ENCODE data around the gene ENPP4.

DNA sequence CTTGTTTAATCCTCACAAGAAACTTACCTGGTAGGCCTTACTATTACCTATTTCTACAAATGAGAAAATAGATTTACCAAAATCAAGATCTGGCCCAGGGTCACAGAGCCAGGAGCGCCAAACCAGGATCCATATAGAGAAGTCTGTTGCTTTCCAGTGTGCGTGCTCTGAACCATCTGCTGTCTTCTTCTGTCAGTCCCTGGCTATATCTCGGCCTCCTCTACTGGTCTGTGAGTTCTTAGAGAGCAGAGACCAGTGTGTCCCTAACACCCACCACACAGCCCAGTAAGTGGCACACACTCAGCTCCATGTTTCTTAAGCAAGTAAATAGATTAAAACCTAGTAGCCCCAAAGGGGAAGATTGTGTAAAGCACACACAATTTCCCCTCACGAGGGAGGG lies 59.9 kb downstream of the ENPP4 start:
- TF ChIP-seq YY1 (IDR thresholded peaks at IDR 0.05; ENCODE audit: insufficient read depth, insufficient read length) (no peak), ZNF274 (IDR thresholded peaks at IDR 0.05; ENCODE audit: low read depth, low read length) (no peak)

Measured in NT2/D1 (cell line).